Right lobe of liver (tissue), 4 donors: ENCODE results near the gene LANCL3.
"Not testable (repeated sequence)": the region's sequence is repeated elsewhere in the genome, so short reads cannot be mapped to it uniquely, and the experiment has no call there.

ENCODE experiments used
- CTCF ChIP-seq, 4 donors: fragments of 200-600 bp in 3 of 4; fragments of 450-650 bp in 1 of 4; IDR thresholded peaks; one replicate each; pipeline versions ENCODE4 v1.5.1 to v1.8.0; 2016 to 2022; ENCODE audit warnings: antibody characterized with exemption in 4 of 4, mild to moderate bottlenecking in 2 of 4
- POLR2A ChIP-seq: fragments of 450-650 bp; IDR thresholded peaks from one replicate; pipeline ENCODE4 v1.6.1; 2017; ENCODE audit warnings: antibody characterized with exemption, mild to moderate bottlenecking
- donor health status: DM: no; HTN: no; CAD: no.
- donor health status: DM: no; HTN: no; CAD: no.
- donor health status: DM: no; HTN: yes; CAD: no.

GRCh38 chrX:37571426-37572107 is at the start of gene LANCL3:
- not testable (repeated sequence) for TF ChIP-seq CTCF (IDR thresholded peaks at IDR 0.05); POLR2A
